Mucosa of stomach (tissue), 1 donor: ENCODE measurements around the gene FHIT.

Source experiments
- H3K27me3 ChIP-seq: one replicate; pipeline ENCODE4 v1.7.0; 2013; ENCODE audit warnings: mild to moderate bottlenecking, low read length; ENCODE audit not compliant: control insufficient read depth, insufficient read depth
- H3K36me3 ChIP-seq: one replicate; pipeline ENCODE4 v1.7.0; 2013; ENCODE audit warnings: low read length; ENCODE audit not compliant: control insufficient read depth, insufficient read depth
- H3K4me1 ChIP-seq: one replicate; pipeline ENCODE4 v1.7.0; 2013; ENCODE audit warnings: mild to moderate bottlenecking, low read length; ENCODE audit not compliant: control insufficient read depth, insufficient read depth
- H3K4me3 ChIP-seq: one replicate; pipeline ENCODE4 v1.7.0; 2013; ENCODE audit warnings: low read length
- H3K9ac ChIP-seq: one replicate; pipeline ENCODE4 v1.7.0; 2013; ENCODE audit warnings: mild to moderate bottlenecking, low read length, moderate library complexity
- H3K9me3 ChIP-seq: one replicate; pipeline ENCODE4 v1.7.0; 2013; ENCODE audit warnings: mild to moderate bottlenecking, low read length, moderate library complexity; ENCODE audit not compliant: control insufficient read depth
- donor health status: Pancreatic carcinoma.

Gene FHIT

DNA sequence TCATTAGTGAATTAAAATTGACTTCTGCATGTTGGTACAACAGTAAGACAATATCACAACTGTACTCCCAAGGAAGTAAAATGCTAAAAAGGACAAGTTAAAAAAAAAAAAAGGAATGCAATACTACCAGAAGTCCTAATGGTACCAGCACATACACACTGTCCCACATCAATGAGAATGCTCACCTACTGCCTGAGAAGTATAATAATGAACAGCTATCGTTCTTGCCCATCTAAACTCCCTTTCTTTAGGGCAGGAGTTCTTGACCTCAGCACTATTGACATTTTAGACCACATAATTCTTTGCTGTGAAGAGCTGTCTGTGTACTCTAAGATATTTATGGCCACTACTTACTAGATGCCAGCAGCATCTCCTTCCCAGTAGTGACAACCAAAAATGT, 651.7 kb downstream of the FHIT start:
- no peak overlapping the region for H3K9ac ChIP-seq
- H3K4me3 ChIP-seq = no peak overlapping the region
- no peaks in the 10 kb centered on the region for H3K4me1 ChIP-seq
- no peaks in the 10 kb centered on the region for H3K9me3 ChIP-seq
- H3K27me3 ChIP-seq = no peaks in the 10 kb centered on the region
- H3K36me3 ChIP-seq = no peaks in the 10 kb centered on the region

DNA sequence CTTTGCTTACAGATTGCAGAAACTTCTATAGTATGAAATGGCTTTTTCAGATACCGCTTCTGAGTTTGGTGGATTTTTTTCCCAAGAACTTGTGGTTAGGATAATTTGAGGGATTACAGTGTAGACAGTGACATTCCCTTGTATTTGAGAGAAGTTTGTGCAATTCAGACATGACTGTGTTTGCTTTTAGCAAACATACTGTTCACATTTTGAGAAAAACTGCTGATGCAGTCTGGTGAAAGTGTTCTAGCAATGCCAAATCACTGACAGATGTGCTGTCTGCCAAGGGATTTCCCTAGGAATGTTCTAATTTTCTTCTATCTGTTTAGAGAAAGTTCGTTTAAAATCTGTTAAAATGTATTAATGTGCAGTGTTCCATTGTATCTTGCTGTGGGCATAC, 652.6 kb downstream of the FHIT start:
- Histone ChIP-seq H3K4me1 (no peaks in the 10 kb centered on the region), H3K9ac (no peak overlapping the region), H3K9me3 (no peaks in the 10 kb centered on the region), H3K36me3 (no peaks in the 10 kb centered on the region), H3K4me3 (no peak overlapping the region), H3K27me3 (no peaks in the 10 kb centered on the region)

DNA sequence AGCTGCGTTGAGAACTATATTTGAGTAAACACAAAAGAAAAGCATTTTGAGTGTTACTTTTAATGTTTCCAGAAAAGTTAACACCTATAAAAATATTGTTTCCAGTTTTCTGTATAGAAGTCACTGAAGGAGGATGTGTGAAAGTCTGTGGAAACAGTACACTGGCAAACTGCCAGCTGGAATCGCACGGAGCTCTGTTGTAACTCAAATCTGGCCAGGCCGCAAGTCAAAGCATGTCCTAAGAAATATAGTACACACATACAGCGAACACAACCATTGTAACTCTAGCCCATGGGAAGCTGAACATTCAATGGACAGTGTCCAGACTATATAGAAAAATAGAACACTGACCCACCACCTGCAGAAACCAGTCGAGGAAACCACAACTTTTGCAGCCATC, 657.2 kb downstream of the FHIT start:
- no peak overlapping the region for H3K4me3 ChIP-seq
- H3K27me3 ChIP-seq = no peaks in the 10 kb centered on the region
- H3K9me3 ChIP-seq = no peaks in the 10 kb centered on the region
- H3K4me1 ChIP-seq = no peaks in the 10 kb centered on the region
- no peaks in the 10 kb centered on the region for H3K36me3 ChIP-seq
- no peak overlapping the region for H3K9ac ChIP-seq

DNA sequence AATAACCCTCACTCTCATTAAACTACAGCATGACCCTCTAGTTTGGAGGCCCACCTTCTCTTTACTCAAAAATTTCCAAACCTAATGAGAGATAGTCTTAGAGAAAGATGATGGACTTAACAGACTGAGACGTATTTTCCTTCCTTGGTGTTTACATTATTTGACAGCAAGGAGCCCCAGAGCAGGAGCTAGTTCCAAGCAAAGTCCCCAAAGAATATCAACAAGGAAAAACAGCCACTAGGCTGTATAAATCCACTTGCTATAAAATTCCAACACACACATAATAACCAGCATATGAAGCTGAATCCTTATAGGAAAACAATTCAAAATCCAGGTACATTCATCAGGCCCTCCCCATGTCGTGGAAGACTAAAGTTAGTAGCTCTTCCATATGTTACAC, 660.0 kb downstream of the FHIT start:
- H3K9ac ChIP-seq = no peak overlapping the region
- no peaks in the 10 kb centered on the region for H3K36me3 ChIP-seq
- H3K4me1 ChIP-seq = no peaks in the 10 kb centered on the region
- H3K9me3 ChIP-seq = no peaks in the 10 kb centered on the region
- no peaks in the 10 kb centered on the region for H3K27me3 ChIP-seq
- H3K4me3 ChIP-seq = no peak overlapping the region

DNA sequence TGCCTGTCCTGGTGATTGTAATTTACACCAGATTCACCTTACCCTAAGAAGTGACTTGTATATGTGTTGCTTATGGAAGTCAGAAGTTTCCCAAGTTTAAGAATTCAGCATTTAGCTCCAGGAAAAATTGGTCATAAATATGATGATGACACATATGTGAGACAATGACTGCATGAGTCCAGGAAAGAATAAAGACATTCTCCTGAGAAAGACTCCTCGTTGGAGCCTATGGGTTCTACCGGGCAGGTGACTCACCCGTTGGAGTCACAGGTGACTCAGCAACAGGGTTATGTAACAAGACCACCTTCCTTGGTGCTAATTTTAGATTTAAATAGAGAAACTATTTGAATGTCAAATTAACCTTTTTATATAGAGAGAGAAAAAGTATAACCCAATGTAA, 662.4 kb downstream of the FHIT start:
- no peak overlapping the region for H3K9ac ChIP-seq
- H3K9me3 ChIP-seq = no peaks in the 10 kb centered on the region
- no peak overlapping the region for H3K4me3 ChIP-seq
- no peaks in the 10 kb centered on the region for H3K4me1 ChIP-seq
- H3K36me3 ChIP-seq = no peaks in the 10 kb centered on the region
- H3K27me3 ChIP-seq = no peaks in the 10 kb centered on the region

DNA sequence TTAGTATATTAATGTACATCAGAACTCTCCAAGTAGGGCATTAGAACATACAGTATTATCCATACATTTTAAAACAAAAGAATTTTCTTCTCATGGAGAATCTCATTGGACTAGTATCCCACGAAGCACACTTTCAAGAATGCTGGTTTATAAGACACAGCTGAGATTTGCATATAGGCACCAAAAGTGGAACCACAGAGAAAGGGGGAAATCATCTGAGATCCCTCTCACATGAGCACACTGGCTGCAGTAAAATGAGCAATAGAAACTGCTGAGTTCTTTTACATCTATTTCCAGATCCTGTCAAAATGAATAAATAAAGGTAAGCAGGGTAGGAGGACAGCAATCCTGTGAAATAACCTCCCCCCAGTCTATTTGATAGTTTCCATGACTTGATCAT, 665.3 kb downstream of the FHIT start:
- H3K4me1 ChIP-seq = no peaks in the 10 kb centered on the region
- no peaks in the 10 kb centered on the region for H3K9me3 ChIP-seq
- no peaks in the 10 kb centered on the region for H3K36me3 ChIP-seq
- no peak overlapping the region for H3K4me3 ChIP-seq
- no peak overlapping the region for H3K9ac ChIP-seq
- H3K27me3 ChIP-seq = no peaks in the 10 kb centered on the region

DNA sequence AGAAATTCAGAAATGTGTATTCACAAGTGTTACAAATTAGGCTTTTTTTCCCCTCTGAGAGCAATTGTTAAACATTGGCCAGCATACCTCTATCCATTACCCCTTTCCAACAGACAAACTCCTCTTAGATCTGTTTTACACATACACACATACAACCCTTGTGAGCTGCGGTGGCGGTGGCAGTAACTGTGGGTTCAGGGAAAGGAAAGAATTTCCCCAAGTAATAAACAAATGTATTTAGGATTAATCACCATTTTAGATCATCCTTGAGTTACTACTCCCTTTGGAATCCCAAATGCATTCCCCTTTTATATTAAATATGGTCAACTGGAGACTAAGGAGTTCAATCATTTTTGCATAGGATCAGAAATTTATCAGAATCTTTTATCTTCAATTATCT, 667.0 kb downstream of the FHIT start:
- Histone ChIP-seq H3K4me3 (no peak overlapping the region), H3K9me3 (no peaks in the 10 kb centered on the region), H3K4me1 (no peaks in the 10 kb centered on the region), H3K27me3 (no peaks in the 10 kb centered on the region), H3K36me3 (no peaks in the 10 kb centered on the region), H3K9ac (no peak overlapping the region)

DNA sequence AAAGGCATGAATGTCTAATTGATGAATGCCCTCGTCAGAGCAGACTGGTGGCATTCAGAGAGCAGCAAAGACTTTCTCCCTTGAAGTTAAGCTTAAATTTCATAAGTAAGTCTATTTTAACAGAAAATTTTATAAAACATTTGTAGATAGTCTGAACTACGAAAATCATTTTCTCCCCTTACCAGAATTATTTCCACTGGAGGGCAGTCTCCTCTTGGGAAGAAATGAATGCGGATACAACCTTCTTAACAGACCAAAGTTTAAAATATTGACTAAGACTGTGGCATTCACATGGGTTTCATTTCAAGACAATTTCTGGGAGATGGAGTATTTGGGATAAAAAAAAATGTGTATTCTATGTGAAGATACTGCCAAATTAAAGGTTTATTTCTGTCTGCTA, 669.0 kb downstream of the FHIT start:
- H3K4me1 ChIP-seq = no peaks in the 10 kb centered on the region
- H3K4me3 ChIP-seq = no peak overlapping the region
- no peaks in the 10 kb centered on the region for H3K36me3 ChIP-seq
- no peaks in the 10 kb centered on the region for H3K9me3 ChIP-seq
- H3K27me3 ChIP-seq = no peaks in the 10 kb centered on the region
- no peak overlapping the region for H3K9ac ChIP-seq

DNA sequence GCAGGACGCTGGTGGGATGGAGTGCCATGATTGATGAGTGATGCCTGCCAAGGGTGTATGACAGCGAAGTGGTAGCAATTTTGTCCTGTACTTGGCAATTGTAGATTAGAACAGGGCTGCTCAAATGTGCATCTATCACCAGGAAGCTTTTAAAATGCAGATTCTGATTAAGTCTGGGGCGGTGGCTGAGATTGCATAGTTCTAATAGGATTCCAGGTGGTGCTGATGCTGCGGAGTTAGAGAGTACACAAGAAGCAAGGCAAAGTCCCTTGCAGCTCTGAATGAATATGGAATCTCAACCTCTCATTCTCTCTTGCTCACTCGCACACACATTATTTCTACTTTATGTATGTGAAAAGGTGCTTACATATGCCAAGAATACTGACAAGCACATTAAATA, 670.4 kb downstream of the FHIT start:
- Histone ChIP-seq H3K27me3 (no peaks in the 10 kb centered on the region), H3K9ac (no peak overlapping the region), H3K4me1 (no peaks in the 10 kb centered on the region), H3K36me3 (no peaks in the 10 kb centered on the region), H3K4me3 (no peak overlapping the region), H3K9me3 (no peaks in the 10 kb centered on the region)

DNA sequence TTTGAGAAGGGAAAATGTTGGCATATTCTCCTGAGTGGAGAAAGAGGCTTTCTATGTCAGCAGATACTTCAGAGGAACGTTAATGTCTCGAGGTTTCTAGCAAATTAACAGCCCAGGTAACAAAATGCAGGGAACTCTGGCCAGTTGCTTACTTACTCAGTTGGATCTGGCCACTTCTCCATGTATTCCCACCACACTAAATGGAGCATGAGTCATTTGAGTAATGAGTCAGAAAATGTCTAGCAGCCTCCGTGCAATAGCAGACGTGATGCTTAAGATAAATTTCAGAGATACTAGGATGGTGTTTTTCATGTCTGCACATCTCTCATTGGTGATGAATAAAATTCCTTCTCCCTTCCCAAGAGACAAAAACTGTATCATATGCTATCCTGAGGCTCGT, 671.5 kb downstream of the FHIT start:
- Histone ChIP-seq H3K9me3 (no peaks in the 10 kb centered on the region), H3K9ac (no peak overlapping the region), H3K4me1 (no peaks in the 10 kb centered on the region), H3K27me3 (no peaks in the 10 kb centered on the region), H3K4me3 (no peak overlapping the region), H3K36me3 (no peaks in the 10 kb centered on the region)

DNA sequence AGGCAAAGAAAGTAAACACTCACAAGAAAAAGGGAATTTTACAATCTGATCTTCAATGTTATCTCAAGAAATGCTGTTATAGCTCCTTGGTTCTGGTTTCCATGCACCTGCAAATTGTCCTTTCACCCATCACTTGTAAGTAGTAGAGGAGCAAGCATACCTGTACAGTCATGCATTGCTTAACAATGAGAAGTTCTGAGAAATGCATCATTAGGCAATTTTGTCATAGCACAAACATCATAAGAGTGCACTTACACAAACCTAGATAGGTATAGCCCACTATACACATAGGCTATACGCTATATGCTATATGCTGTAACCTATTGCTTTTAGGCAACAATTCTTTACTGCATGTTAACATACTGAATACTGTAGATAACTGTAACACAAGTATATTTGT, 672.3 kb downstream of the FHIT start:
- Histone ChIP-seq H3K27me3 (no peaks in the 10 kb centered on the region), H3K9ac (no peak overlapping the region), H3K4me3 (no peak overlapping the region), H3K9me3 (no peaks in the 10 kb centered on the region), H3K4me1 (no peaks in the 10 kb centered on the region), H3K36me3 (no peaks in the 10 kb centered on the region)

DNA sequence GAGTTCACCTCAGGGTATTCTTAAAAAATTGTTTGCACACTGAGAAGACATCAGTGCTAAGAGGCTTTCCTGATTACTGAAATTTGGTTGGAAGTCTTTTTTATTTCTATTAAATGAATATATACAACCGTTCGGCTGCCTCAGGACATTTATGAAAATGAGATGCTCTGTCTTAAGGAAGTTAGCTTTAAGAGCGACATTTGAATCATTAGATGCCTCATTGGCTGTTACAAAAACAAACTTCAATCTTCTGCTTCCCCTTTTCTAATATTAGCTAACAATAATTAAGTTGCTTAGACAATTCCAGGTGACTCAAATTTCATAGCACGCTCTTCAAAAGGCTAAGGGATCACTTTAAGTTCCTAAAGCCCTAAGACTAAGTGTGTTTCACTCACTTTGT, 673.7 kb downstream of the FHIT start:
- H3K27me3 ChIP-seq = no peaks in the 10 kb centered on the region
- H3K9me3 ChIP-seq = no peaks in the 10 kb centered on the region
- no peak overlapping the region for H3K9ac ChIP-seq
- no peak overlapping the region for H3K4me3 ChIP-seq
- no peaks in the 10 kb centered on the region for H3K4me1 ChIP-seq
- H3K36me3 ChIP-seq = no peaks in the 10 kb centered on the region

DNA sequence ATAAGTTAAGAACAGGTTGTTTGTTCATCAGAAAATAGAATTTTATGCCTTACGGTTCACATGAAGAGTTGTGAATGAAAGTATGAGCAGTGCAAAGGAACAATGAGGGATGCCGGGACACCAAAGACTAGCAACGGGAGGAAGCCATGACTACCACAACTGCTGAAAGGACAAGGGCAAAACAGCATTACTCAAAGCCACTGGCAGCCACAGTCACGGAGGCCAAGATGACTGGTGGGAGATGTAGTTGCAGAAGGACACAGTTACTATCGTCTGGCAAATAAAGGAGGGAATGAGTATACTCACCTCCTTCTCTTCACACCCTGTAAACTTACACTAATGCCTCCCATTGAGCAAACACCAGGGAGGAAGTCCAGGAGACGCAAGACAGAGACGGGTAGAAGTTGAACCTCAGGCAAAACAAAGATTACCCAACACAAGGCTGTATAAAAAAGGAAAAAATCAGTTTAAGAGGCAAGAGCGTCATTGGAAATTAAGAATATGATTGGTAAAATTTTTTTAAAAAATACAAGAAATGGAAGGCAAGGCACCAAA, 675.5 kb downstream of the FHIT start:
- Histone ChIP-seq H3K27me3 (no peaks in the 10 kb centered on the region), H3K4me3 (no peak overlapping the region), H3K4me1 (no peaks in the 10 kb centered on the region), H3K9ac (no peak overlapping the region), H3K36me3 (no peaks in the 10 kb centered on the region), H3K9me3 (no peaks in the 10 kb centered on the region)
